Hindlimb muscle (tissue), 1 donor: ENCODE results near the gene AQP1. TPM values are rescaled to one million over a fixed set of nuclear protein-coding genes. Genes with fewer than 3 reads are reported as not detected.

Experiments used
- DNase-seq: peaks from one replicate; pipeline ENCODE4 v3.0.0-alpha.2; 2013
- polyA plus RNA-seq: library from polyadenylated mRNA; unstranded; fragments of 120-200 nt; gene quantifications from one replicate; pipeline ENCODE4 v1.2.1, GENCODE V29; 2013; ENCODE audit not compliant: insufficient read length

Gene AQP1
- polyA plus RNA-seq, 1 donor: 116 TPM

DNA sequence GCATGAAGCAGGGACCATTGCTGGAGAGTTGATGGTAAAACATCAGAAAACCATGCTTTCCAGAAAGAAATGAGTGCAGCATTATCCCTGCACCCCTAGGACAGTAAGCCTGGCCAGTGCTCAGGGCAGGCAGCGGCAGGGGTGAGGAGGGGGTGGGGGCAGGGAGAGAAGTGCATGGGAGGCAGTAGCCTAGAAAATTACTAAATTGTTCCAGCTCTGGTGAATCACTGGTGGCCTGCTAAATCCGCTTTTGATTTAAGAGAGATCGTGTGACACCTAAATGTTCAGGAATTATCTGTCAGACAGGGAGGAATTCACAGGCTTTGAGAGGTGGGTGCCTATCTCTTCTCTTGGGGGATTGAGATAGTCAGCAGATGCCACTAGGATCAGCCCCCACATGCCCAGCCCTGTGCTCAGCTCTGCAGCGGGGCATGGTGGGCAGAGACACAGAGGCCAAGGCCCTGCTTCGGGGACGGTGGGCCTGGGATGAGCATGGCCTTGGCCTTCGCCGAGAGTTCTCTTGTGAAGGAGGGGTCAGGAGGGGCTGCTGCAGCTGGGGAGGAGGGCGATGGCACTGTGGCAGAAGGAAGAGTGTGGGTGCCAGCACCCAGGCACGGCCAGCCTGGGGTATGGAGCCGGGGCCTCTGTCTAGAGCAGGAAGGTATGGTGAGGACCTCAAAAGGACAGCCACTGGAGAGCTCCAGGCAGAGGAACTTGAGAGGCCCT, 5.0 kb upstream of the AQP1 start:
- no peak for DNase-seq

DNA sequence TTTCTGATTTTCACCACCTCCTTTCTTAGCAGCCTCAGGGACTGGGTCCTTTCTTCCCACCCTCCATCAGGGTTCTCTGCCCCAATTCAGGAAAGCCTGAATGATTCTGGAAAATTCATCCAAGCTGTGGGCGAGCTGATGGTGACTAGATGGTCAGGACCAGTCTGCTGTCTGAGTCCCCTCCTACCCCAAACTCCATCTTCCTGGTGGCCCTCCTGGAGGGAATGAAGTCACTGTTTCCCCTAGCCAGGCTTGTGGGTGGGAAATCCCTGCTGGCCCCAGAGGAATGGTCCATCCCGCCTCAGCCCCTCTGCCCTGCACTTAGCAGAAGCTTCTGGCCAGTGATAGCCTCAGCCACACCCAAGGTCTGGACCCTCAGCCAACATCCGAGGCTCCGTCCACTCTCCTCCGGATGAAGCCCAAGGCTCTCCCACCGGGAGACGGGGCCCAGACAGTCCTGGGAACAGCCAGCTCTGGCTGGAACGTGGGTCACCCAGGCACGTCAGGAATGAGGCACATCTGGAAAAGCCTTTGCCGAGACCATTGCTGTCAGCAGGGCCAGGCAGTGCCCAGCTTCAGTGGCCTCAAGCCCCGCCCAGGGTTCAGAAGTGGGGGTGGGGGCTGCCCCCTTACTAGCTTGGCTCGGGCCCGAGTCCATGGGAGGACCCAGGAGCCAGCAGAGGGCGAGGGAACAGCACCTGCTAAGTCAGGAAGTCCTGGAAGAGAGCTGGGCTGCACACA, 4.0 kb upstream of the AQP1 start:
- peak; percentile 40 for DNase-seq

DNA sequence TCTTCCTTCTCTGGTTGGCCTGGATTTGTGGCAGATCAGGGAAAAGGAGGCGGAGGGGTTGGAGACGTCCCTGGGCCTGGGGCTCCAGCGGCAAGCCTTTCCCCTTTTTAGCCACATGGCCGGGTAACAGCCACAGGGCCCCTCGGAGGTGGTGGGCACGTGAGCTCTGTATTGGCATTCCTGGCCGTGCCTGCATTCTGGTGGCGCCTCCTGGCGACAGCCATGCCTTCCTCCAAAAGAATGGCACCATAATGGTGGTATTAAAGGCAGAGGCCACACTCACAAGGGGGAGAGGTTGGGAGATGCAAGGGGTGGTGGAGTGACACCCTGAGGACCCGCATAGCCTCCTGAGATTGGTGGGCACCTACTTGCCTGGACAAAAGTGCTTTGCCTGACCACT, 3.0 kb upstream of the AQP1 start:
- no peak for DNase-seq

- no peak for DNase-seq
These were observed 2.2 kb upstream of the AQP1 start for GRCh38 chr7:30909431-30909830.

GRCh38 chr7:30910411-30911073, 1.1 kb upstream of the AQP1 start:
- no peak for DNase-seq

- DNase-seq: no peak
These were observed 520 bp upstream of the AQP1 start for GRCh38 chr7:30911133-30911532.

DNA sequence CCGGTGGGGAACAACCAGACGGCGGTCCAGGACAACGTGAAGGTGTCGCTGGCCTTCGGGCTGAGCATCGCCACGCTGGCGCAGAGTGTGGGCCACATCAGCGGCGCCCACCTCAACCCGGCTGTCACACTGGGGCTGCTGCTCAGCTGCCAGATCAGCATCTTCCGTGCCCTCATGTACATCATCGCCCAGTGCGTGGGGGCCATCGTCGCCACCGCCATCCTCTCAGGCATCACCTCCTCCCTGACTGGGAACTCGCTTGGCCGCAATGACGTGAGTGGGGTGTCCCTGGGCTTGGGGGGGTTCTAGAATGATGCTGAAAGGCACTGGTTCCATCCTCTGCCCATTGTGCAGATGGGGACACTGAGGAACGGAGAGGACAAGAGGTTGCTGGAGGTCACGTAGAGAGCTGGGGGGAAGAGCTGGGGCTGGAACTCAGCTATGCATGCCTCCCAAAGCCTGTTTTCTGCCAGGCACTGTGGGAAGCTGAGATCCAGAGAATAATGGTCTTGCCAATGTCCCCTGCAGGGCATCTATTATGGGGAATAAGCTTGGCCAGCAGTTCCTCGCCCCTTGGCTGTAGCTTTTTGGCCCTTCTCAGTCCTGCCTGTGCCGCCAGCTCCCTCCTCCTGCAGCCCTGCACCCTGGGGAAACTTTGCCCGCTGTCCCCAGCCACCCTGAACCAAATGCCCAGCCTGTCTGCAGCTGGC, 523 bp downstream of the AQP1 start:
- DNase-seq: no peak

GRCh38 chr7:30912731-30912985, 1.0 kb downstream of the AQP1 start:
- no peak for DNase-seq

GRCh38 chr7:30912986-30913811, 1.5 kb downstream of the AQP1 start:
- no peak for DNase-seq

GRCh38 chr7:30913821-30914515, 2.3 kb downstream of the AQP1 start:
- no peak for DNase-seq

GRCh38 chr7:30914596-30914995, 2.9 kb downstream of the AQP1 start:
- DNase-seq: no peak

GRCh38 chr7:30915005-30915601, 3.5 kb downstream of the AQP1 start:
- no peak for DNase-seq

GRCh38 chr7:30915751-30916150, 4.1 kb downstream of the AQP1 start:
- no peak for DNase-seq

- no peak for DNase-seq
These were observed 4.6 kb downstream of the AQP1 start for GRCh38 chr7:30916255-30916654.

GRCh38 chr7:30916767-30917166, 5.1 kb downstream of the AQP1 start:
- no peak for DNase-seq

GRCh38 chr7:30917216-30917893, 5.7 kb downstream of the AQP1 start:
- DNase-seq: no peak

- no peak for DNase-seq
These were observed 7.0 kb downstream of the AQP1 start for GRCh38 chr7:30918676-30919075.

GRCh38 chr7:30920021-30920583, 8.4 kb downstream of the AQP1 start:
- DNase-seq: no peak

- peak; percentile 64 for DNase-seq
These were observed 9.2 kb downstream of the AQP1 start for GRCh38 chr7:30920584-30921539.
